Spleen (tissue), 11 donors: ENCODE data around the gene PAPPA. TPM values are rescaled to one million over a fixed set of nuclear protein-coding genes. Genes with fewer than 3 reads are reported as not detected.

ENCODE experiments used
- DNase-seq: peaks from one replicate; pipeline ENCODE4 v3.0.0-alpha.2; 2020
- H3K27ac ChIP-seq, 8 donors: fragments of 200-600 bp; sonication (generic) in 7 of 8; 1 replicate in 4 of 8; 2 replicates in 4 of 8; pipeline versions ENCODE4 v1.5.0 to v1.8.0; 2016 to 2021; ENCODE audit warnings: inconsistent platforms in 4 of 8, mild to moderate bottlenecking in 4 of 8, moderate library complexity in 1 of 8
- H3K27me3 ChIP-seq, 7 donors: fragments of 200-600 bp; sonication (generic) in 6 of 7; replicated peaks in 1 of 7; 1 replicate in 4 of 7; 2 replicates in 3 of 7; pipeline versions ENCODE4 v1.5.0 to v1.8.0; 2016 to 2021; ENCODE audit warnings: inconsistent platforms in 3 of 7, mild to moderate bottlenecking in 1 of 7
- H3K36me3 ChIP-seq, 6 donors: fragments of 200-600 bp; sonication (generic) in 5 of 6; 1 replicate in 4 of 6; 2 replicates in 2 of 6; pipeline versions ENCODE4 v1.5.0 to v1.8.0; 2016 to 2021; ENCODE audit warnings: inconsistent platforms in 2 of 6
- H3K4me1 ChIP-seq, 6 donors: fragments of 200-600 bp; sonication (generic) in 5 of 6; 1 replicate in 3 of 6; 2 replicates in 3 of 6; pipeline versions ENCODE4 v1.5.0 to v1.8.0; 2016 to 2021; ENCODE audit warnings: inconsistent platforms in 3 of 6
- H3K4me3 ChIP-seq, 8 donors: fragments of 200-600 bp; sonication (generic) in 7 of 8; 1 replicate in 4 of 8; 2 replicates in 4 of 8; pipeline versions ENCODE4 v1.5.0 to v1.8.0; 2016 to 2021; ENCODE audit warnings: inconsistent platforms in 4 of 8, mild to moderate bottlenecking in 4 of 8, moderate library complexity in 2 of 8
- H3K9me3 ChIP-seq, 8 donors: fragments of 200-600 bp; sonication (generic) in 7 of 8; 1 replicate in 4 of 8; 2 replicates in 4 of 8; pipeline versions ENCODE4 v1.5.0 to v1.8.0; 2016 to 2021; ENCODE audit warnings: inconsistent platforms in 4 of 8
- CTCF ChIP-seq, 11 experiments: fragments of 200-600 bp in 7 of 11; fragments of 450-650 bp in 4 of 11; sonication (generic) in 4 of 11; IDR thresholded peaks in 8 of 11; conservative IDR thresholded peaks in 3 of 11; 1 replicate in 7 of 11; 2 replicates in 4 of 11; pipeline versions ENCODE4 v1.4.0 to v1.8.0; 2016 to 2021; ENCODE audit warnings: antibody characterized with exemption in 11 of 11, inconsistent platforms in 4 of 11, mild to moderate bottlenecking in 1 of 11
- POLR2A ChIP-seq, 3 donors: fragments of 450-650 bp; IDR thresholded peaks; one replicate each; pipeline ENCODE4 v1.5.1; 2017; ENCODE audit warnings: antibody characterized with exemption in 3 of 3, mild to moderate bottlenecking in 1 of 3
- POLR2AphosphoS5 ChIP-seq, 3 donors: sonication (generic); formaldehyde crosslinking; IDR thresholded peaks; one replicate each; pipeline ENCODE4 v1.5.1; 2017; ENCODE audit warnings: antibody characterized with exemption in 3 of 3
- WGBS, 5 donors: extraction: QIAGEN DNeasy Blood & Tissue Kit in 3 of 5; methylation state at CpG; one replicate each; pipeline versions ENCODE4 v1.1.5 to v1.1.7; 2013 to 2018; 5-methylcytosine and 5-hydroxymethylcytosine counted together
- intact Hi-C: fragments of 100-400 bp; cut with DNase I; formaldehyde crosslinking; loops from one replicate; pipeline ENCODE4 v1.15.0; 2023; ENCODE audit warnings: low total_unique reads
- polyA plus RNA-seq, 3 donors: library from polyadenylated mRNA; stranded (reverse); fragments of 200-250 nt; gene quantifications; one replicate each; pipeline ENCODE4 v1.2.1, GENCODE V29; 2013
- total RNA-seq, 7 donors: library from RNA; depleted of rRNA in 3 of 7; stranded (reverse); fragments of >200 nt in 3 of 7; fragmentation: NEBNext Ultra II Directional in 4 of 7; extraction: Animal tissue kit (Norgen Biotek cat#: 25700) in 4 of 7; gene quantifications; one replicate each; pipeline versions ENCODE4 v1.1.0 to v1.2.1, GENCODE V29; 2016 to 2021
- donor health status: healthy with polysubstance abuse.
- donor health status: DM: no; HTN: no; CAD: no; lungs with moderate emphysema.
- donor health status: DM: no; HTN: no; CAD: no.
- donor health status: Bipolar disorder and iron deficiency.
- donor health status: healthy.
- donor health status: DM: no; HTN: no; CAD: no.
- donor health status: DM: yes; HTN: yes; CAD: no.

PAPPA gene
- total and polyA plus RNA-seq, 10 donors: 0.13 to 1.4 (median 0.45) TPM

GRCh38 chr9:116379821-116380220, 226.2 kb downstream of the PAPPA start:
- no peaks in the 10 kb centered on the region for H3K9me3 ChIP-seq
- H3K4me1 ChIP-seq: no peaks in the 10 kb centered on the region
- no peaks in the 10 kb centered on the region for H3K36me3 ChIP-seq
- no peak overlapping the region for H3K4me3 ChIP-seq
- no peak for DNase-seq
- no peaks in the 10 kb centered on the region for H3K27me3 ChIP-seq
- no peak overlapping the region for H3K27ac ChIP-seq
- WGBS, 5 donors: 84 to 93% (median 92%) methylated on average over 2 of the region's 2 CpGs
- TF ChIP-seq POLR2AphosphoS5 (IDR thresholded peaks at IDR 0.05): no peak
- TF ChIP-seq CTCF (IDR thresholded peaks at IDR 0.05 in 8 of 11, conservative IDR thresholded peaks at IDR 0.05 in 3 of 11): no peak
- TF ChIP-seq POLR2A (IDR thresholded peaks at IDR 0.05): no peak
- intact Hi-C loops: no loop called here

- H3K27me3 ChIP-seq: no peaks in the 10 kb centered on the region
- no peaks in the 10 kb centered on the region for H3K9me3 ChIP-seq
- no peaks in the 10 kb centered on the region for H3K4me1 ChIP-seq
- intact Hi-C loops: no loop called here
- no peaks in the 10 kb centered on the region for H3K36me3 ChIP-seq
- no peak for DNase-seq
- H3K4me3 ChIP-seq: no peak overlapping the region
- no peak overlapping the region for H3K27ac ChIP-seq
- no peak for TF ChIP-seq POLR2A (IDR thresholded peaks at IDR 0.05)
- no peak for TF ChIP-seq CTCF (IDR thresholded peaks at IDR 0.05 in 8 of 11, conservative IDR thresholded peaks at IDR 0.05 in 3 of 11)
- TF ChIP-seq POLR2AphosphoS5 (IDR thresholded peaks at IDR 0.05): no peak
These were observed 227.0 kb downstream of the PAPPA start for GRCh38 chr9:116380496-116380995.

GRCh38 chr9:116381350-116381749, 227.8 kb downstream of the PAPPA start:
- DNase-seq: no peak
- WGBS, 5 donors: 75 to 90% (median 82%) methylated on average over 2 of the region's 2 CpGs
- H3K4me3 ChIP-seq: no peak overlapping the region
- intact Hi-C loops: no loop called here
- no peaks in the 10 kb centered on the region for H3K27me3 ChIP-seq
- no peak overlapping the region for H3K27ac ChIP-seq
- H3K9me3 ChIP-seq: no peaks in the 10 kb centered on the region
- no peak for TF ChIP-seq POLR2A (IDR thresholded peaks at IDR 0.05)
- no peaks in the 10 kb centered on the region for H3K36me3 ChIP-seq
- no peaks in the 10 kb centered on the region for H3K4me1 ChIP-seq

GRCh38 chr9:116382053-116382452, 228.5 kb downstream of the PAPPA start:
- TF ChIP-seq POLR2A (IDR thresholded peaks at IDR 0.05) (no peak), POLR2AphosphoS5 (IDR thresholded peaks at IDR 0.05) (no peak), CTCF (IDR thresholded peaks at IDR 0.05 in 8 of 11, conservative IDR thresholded peaks at IDR 0.05 in 3 of 11) (no peak)
- intact Hi-C loops: no loop called here
- DNase-seq: no peak
- Histone ChIP-seq H3K4me1 (no peaks in the 10 kb centered on the region), H3K9me3 (no peaks in the 10 kb centered on the region), H3K36me3 (no peaks in the 10 kb centered on the region), H3K4me3 (no peak overlapping the region), H3K27me3 (no peaks in the 10 kb centered on the region), H3K27ac (no peak overlapping the region)
- 68 to 79% (median 75%) methylated on average over 4 of the region's 4 CpGs for WGBS, 5 donors

- Histone ChIP-seq H3K27me3 (no peaks in the 10 kb centered on the region), H3K4me1 (no peaks in the 10 kb centered on the region), H3K9me3 (no peaks in the 10 kb centered on the region), H3K36me3 (no peaks in the 10 kb centered on the region), H3K4me3 (no peak overlapping the region), H3K27ac (no peak overlapping the region)
- 65 to 86% (median 70%) methylated on average over 5 of the region's 5 CpGs for WGBS, 5 donors
- intact Hi-C loops: no loop called here
- no peak for DNase-seq
- no peak for TF ChIP-seq POLR2AphosphoS5 (IDR thresholded peaks at IDR 0.05)
- no peak for TF ChIP-seq CTCF (IDR thresholded peaks at IDR 0.05 in 8 of 11, conservative IDR thresholded peaks at IDR 0.05 in 3 of 11)
- no peak for TF ChIP-seq POLR2A (IDR thresholded peaks at IDR 0.05)
These were observed 229.5 kb downstream of the PAPPA start for GRCh38 chr9:116383133-116383532.
